Neuron (in vitro differentiated cells): Measurements from ENCODE around the gene LAD1.

Source experiments
- H2AFZ ChIP-seq: one replicate; pipeline ENCODE4 v1.6.1; 2013; ENCODE audit warnings: low read depth, mild to moderate bottlenecking, inconsistent platforms, low read length, moderate library complexity
- H3K27me3 ChIP-seq: one replicate; pipeline ENCODE4 v1.6.1; 2013; ENCODE audit warnings: low read length; ENCODE audit not compliant: insufficient read depth
- H3K36me3 ChIP-seq: one replicate; pipeline ENCODE4 v1.6.1; 2013; ENCODE audit warnings: low read length; ENCODE audit not compliant: insufficient read depth
- H3K4me1 ChIP-seq: one replicate; pipeline ENCODE4 v1.6.1; 2013; ENCODE audit warnings: low read length; ENCODE audit not compliant: insufficient read depth
- H3K4me3 ChIP-seq: 2 replicates; pipeline ENCODE4 v1.5.1; 2013; ENCODE audit warnings: mild to moderate bottlenecking, low read length, moderate library complexity
- H3K9me3 ChIP-seq: one replicate; pipeline ENCODE4 v1.6.1; 2013; ENCODE audit warnings: low read length

Gene LAD1

GRCh38 chr1:201396861-201397464 is 2.2 kb downstream of the LAD1 start:
- Histone ChIP-seq H3K9me3 (no peaks in the 10 kb centered on the region), H3K4me3 (no peak overlapping the region), H3K4me1 (no peaks in the 10 kb centered on the region), H3K27me3 (peaks cover 80% of the 10 kb centered on the region), H3K36me3 (no peaks in the 10 kb centered on the region), H2AFZ (no peak overlapping the region)

- Histone ChIP-seq H3K9me3 (no peaks in the 10 kb centered on the region), H3K4me1 (no peaks in the 10 kb centered on the region), H3K36me3 (no peaks in the 10 kb centered on the region)
Measured at GRCh38 chr1:201395936-201396335, 3.2 kb downstream of the LAD1 start.

GRCh38 chr1:201394591-201394990 is 4.5 kb downstream of the LAD1 start:
- Histone ChIP-seq H3K27me3 (peaks cover 62% of the 10 kb centered on the region), H3K4me1 (no peaks in the 10 kb centered on the region), H3K9me3 (no peaks in the 10 kb centered on the region), H2AFZ (no peak overlapping the region), H3K36me3 (no peaks in the 10 kb centered on the region), H3K4me3 (no peak overlapping the region)

More at GRCh38 chr1:201395936-201396335, 3.2 kb downstream of the LAD1 start:
- no peak overlapping the region for H3K4me3 ChIP-seq
- H2AFZ ChIP-seq, result no peak overlapping the region
- H3K27me3 ChIP-seq, result peaks cover 72% of the 10 kb centered on the region

- H3K4me1 ChIP-seq, result no peaks in the 10 kb centered on the region
- no peaks in the 10 kb centered on the region for H3K9me3 ChIP-seq
- no peak overlapping the region for H3K4me3 ChIP-seq
- H2AFZ ChIP-seq, result no peak overlapping the region
- H3K27me3 ChIP-seq, result peaks cover 47% of the 10 kb centered on the region
- no peaks in the 10 kb centered on the region for H3K36me3 ChIP-seq
Measured at GRCh38 chr1:201393076-201393475, 6.0 kb downstream of the LAD1 start.

- Histone ChIP-seq H2AFZ (no peak overlapping the region), H3K4me3 (no peak overlapping the region), H3K4me1 (no peaks in the 10 kb centered on the region), H3K9me3 (no peaks in the 10 kb centered on the region), H3K36me3 (no peaks in the 10 kb centered on the region), H3K27me3 (peaks cover 37% of the 10 kb centered on the region)
Measured at GRCh38 chr1:201391651-201392511, 7.2 kb downstream of the LAD1 start.

GRCh38 chr1:201391225-201391624 is 7.9 kb downstream of the LAD1 start:
- H3K9me3 ChIP-seq, result no peaks in the 10 kb centered on the region
- no peaks in the 10 kb centered on the region for H3K36me3 ChIP-seq
- H3K4me1 ChIP-seq, result no peaks in the 10 kb centered on the region
- H2AFZ ChIP-seq, result no peak overlapping the region
- peaks cover 35% of the 10 kb centered on the region for H3K27me3 ChIP-seq
- no peak overlapping the region for H3K4me3 ChIP-seq

- H3K4me3 ChIP-seq, result no peak overlapping the region
- no peaks in the 10 kb centered on the region for H3K9me3 ChIP-seq
- no peaks in the 10 kb centered on the region for H3K36me3 ChIP-seq
- no peak overlapping the region for H2AFZ ChIP-seq
- H3K4me1 ChIP-seq, result no peaks in the 10 kb centered on the region
- peaks cover 20% of the 10 kb centered on the region for H3K27me3 ChIP-seq
Measured at GRCh38 chr1:201389051-201389450, 10.1 kb downstream of the LAD1 start.

- Histone ChIP-seq H3K36me3 (no peaks in the 10 kb centered on the region), H3K27me3 (peaks cover 12% of the 10 kb centered on the region), H3K4me1 (no peaks in the 10 kb centered on the region), H3K4me3 (no peak overlapping the region), H2AFZ (no peak overlapping the region), H3K9me3 (no peaks in the 10 kb centered on the region)
Measured at GRCh38 chr1:201386208-201386607, 12.9 kb downstream of the LAD1 start.

- Histone ChIP-seq H2AFZ (no peak overlapping the region), H3K36me3 (no peaks in the 10 kb centered on the region), H3K4me3 (no peak overlapping the region), H3K4me1 (no peaks in the 10 kb centered on the region), H3K9me3 (no peaks in the 10 kb centered on the region), H3K27me3 (peaks cover 9% of the 10 kb centered on the region)
Measured at GRCh38 chr1:201385299-201385891, 13.7 kb downstream of the LAD1 start.

GRCh38 chr1:201384406-201384782 is 14.7 kb downstream of the LAD1 start:
- Histone ChIP-seq H3K36me3 (no peaks in the 10 kb centered on the region), H3K9me3 (no peaks in the 10 kb centered on the region), H3K4me1 (no peaks in the 10 kb centered on the region), H2AFZ (no peak overlapping the region), H3K27me3 (peaks cover 9% of the 10 kb centered on the region), H3K4me3 (no peak overlapping the region)

- no peaks in the 10 kb centered on the region for H3K4me1 ChIP-seq
- no peaks in the 10 kb centered on the region for H3K9me3 ChIP-seq
- H2AFZ ChIP-seq, result no peak overlapping the region
- no peaks in the 10 kb centered on the region for H3K36me3 ChIP-seq
- no peak overlapping the region for H3K4me3 ChIP-seq
- H3K27me3 ChIP-seq, result peaks cover 9% of the 10 kb centered on the region
Measured at GRCh38 chr1:201383647-201384405, 15.3 kb downstream of the LAD1 start.

- no peaks in the 10 kb centered on the region for H3K9me3 ChIP-seq
Measured at GRCh38 chr1:201381130-201381529, 18.0 kb downstream of the LAD1 start.

More at GRCh38 chr1:201381130-201381529, 18.0 kb downstream of the LAD1 start:
- peaks cover 6% of the 10 kb centered on the region for H3K4me1 ChIP-seq
- H3K4me3 ChIP-seq, result no peak overlapping the region
- peaks cover 3% of the 10 kb centered on the region for H3K27me3 ChIP-seq
- no peak overlapping the region for H2AFZ ChIP-seq
- no peaks in the 10 kb centered on the region for H3K36me3 ChIP-seq
